Gastroesophageal sphincter (tissue), 3 donors: ENCODE results near the gene PHRF1.

Source experiments
- EP300 ChIP-seq: sonication (generic); formaldehyde crosslinking; IDR thresholded peaks from one replicate; pipeline ENCODE4 v1.6.1; 2017; ENCODE audit warnings: antibody characterized with exemption, mild to moderate bottlenecking
- POLR2A ChIP-seq, 2 donors: fragments of 450-650 bp; IDR thresholded peaks; one replicate each; pipeline ENCODE4 v1.6.1; 2017; ENCODE audit warnings: antibody characterized with exemption in 2 of 2, mild to moderate bottlenecking in 2 of 2, moderate library complexity in 1 of 2
- POLR2AphosphoS5 ChIP-seq: sonication (generic); formaldehyde crosslinking; IDR thresholded peaks from one replicate; pipeline ENCODE4 v1.6.1; 2017; ENCODE audit warnings: antibody characterized with exemption
- TF ChIP-seq, protein P1 (sequence below), 4 experiments: fragments of 200-600 bp in 2 of 4; fragments of 450-650 bp in 2 of 4; sonication (generic) in 1 of 4; IDR thresholded peaks; one replicate each; pipeline ENCODE4 v1.5.1; 2017 to 2019; ENCODE audit warnings: antibody characterized with exemption in 4 of 4, mild to moderate bottlenecking in 2 of 4, moderate library complexity in 2 of 4

DNA sequence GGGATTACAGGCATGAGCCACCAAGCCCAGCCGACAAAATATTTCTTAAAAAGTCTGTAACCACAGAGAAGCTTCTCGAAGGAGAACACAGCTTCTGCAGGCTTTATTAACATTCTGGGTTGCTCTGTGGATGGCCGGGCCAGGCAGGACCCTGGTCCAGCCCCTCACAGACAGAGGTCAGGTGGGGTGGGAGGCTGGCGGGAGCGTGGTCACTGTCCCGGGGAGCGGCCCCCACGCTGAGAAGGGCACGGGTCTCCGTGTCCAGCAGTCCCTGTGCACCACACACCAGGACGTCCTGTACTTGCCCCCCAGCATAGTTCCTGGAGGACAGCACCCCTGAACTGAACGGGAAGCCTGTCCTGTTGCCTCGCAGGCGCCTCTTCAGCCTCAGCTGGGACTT, 80.2 kb downstream of the PHRF1 start:
- TF ChIP-seq, protein P1, sequence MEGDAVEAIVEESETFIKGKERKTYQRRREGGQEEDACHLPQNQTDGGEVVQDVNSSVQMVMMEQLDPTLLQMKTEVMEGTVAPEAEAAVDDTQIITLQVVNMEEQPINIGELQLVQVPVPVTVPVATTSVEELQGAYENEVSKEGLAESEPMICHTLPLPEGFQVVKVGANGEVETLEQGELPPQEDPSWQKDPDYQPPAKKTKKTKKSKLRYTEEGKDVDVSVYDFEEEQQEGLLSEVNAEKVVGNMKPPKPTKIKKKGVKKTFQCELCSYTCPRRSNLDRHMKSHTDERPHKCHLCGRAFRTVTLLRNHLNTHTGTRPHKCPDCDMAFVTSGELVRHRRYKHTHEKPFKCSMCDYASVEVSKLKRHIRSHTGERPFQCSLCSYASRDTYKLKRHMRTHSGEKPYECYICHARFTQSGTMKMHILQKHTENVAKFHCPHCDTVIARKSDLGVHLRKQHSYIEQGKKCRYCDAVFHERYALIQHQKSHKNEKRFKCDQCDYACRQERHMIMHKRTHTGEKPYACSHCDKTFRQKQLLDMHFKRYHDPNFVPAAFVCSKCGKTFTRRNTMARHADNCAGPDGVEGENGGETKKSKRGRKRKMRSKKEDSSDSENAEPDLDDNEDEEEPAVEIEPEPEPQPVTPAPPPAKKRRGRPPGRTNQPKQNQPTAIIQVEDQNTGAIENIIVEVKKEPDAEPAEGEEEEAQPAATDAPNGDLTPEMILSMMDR (IDR thresholded peaks at IDR 0.05) = no peak
- TF ChIP-seq POLR2A (IDR thresholded peaks at IDR 0.05) (no peak), POLR2AphosphoS5 (no peak), EP300 (no peak)
